SU-DHL-6 (cell line): Measurements from ENCODE around the gene FBXO46.

Experiments used
- H2AFZ ChIP-seq: fragments of 200-600 bp; sonication (generic); 2 replicates; pipeline ENCODE4 v1.6.1; 2014; ENCODE audit warnings: low read depth, mild to moderate bottlenecking, moderate library complexity, mixed read lengths, antibody characterized with exemption, low read length; ENCODE audit not compliant: severe bottlenecking
- H3F3A ChIP-seq: fragments of 200-600 bp; shearing (Covaris generic); 2 replicates; pipeline ENCODE4 v1.6.0; 2016; ENCODE audit warnings: antibody characterized with exemption, mild to moderate bottlenecking; ENCODE audit not compliant: insufficient read depth
- H3K27ac ChIP-seq: fragments of 200-600 bp; sonication (generic); 2 replicates; pipeline ENCODE4 v1.5.1; 2016; ENCODE audit warnings: low read depth, mild to moderate bottlenecking, low read length, moderate library complexity, mixed read lengths
- H3K27me3 ChIP-seq: fragments of 200-600 bp; sonication (generic), shearing (Covaris generic); 2 replicates; pipeline ENCODE4 v1.6.0; 2014; ENCODE audit warnings: mild to moderate bottlenecking, low read length
- H3K36me3 ChIP-seq: fragments of 200-600 bp; sonication (generic); 2 replicates; pipeline ENCODE4 v1.6.1; 2014; ENCODE audit warnings: mild to moderate bottlenecking, low read length, mixed read lengths
- H3K4me2 ChIP-seq: fragments of 300-600, 200-600 bp; shearing (Covaris generic), sonication (generic); 2 replicates; pipeline ENCODE4 v1.6.0; 2014; ENCODE audit warnings: low read length, low read depth, mild to moderate bottlenecking; ENCODE audit not compliant: poor library complexity, severe bottlenecking
- H3K4me3 ChIP-seq: fragments of 200-600 bp; sonication (generic); 2 replicates; pipeline ENCODE4 v1.5.1; 2014; ENCODE audit warnings: antibody characterized with exemption, low read length, mild to moderate bottlenecking, mixed read lengths; ENCODE audit not compliant: insufficient read depth, poor library complexity, severe bottlenecking
- H3K79me2 ChIP-seq: fragments of 200-600 bp; sonication (generic); 2 replicates; pipeline ENCODE4 v1.6.1; 2014; ENCODE audit warnings: mild to moderate bottlenecking, low read length, moderate library complexity; ENCODE audit not compliant: insufficient read depth
- H3K9ac ChIP-seq: fragments of 200-600 bp; sonication (generic); 2 replicates; pipeline ENCODE4 v1.7.0; 2014; ENCODE audit warnings: mild to moderate bottlenecking, low read length
- H3K9me2 ChIP-seq: fragments of 200-600 bp; sonication (generic); replicated peaks from 2 replicates; pipeline ENCODE4 v1.6.1; 2014; ENCODE audit warnings: low read length; ENCODE audit not compliant: insufficient read depth
- H3K9me3 ChIP-seq: fragments of 200-600 bp; sonication (generic); 2 replicates; pipeline ENCODE4 v1.6.1; 2014; ENCODE audit warnings: low read length, mixed read lengths; ENCODE audit not compliant: insufficient read depth
- H4K20me1 ChIP-seq: fragments of 200-600 bp; sonication (generic); 2 replicates; pipeline ENCODE4 v1.6.1; 2014; ENCODE audit warnings: low read depth, mild to moderate bottlenecking, antibody characterized with exemption, low read length, moderate library complexity, mixed read lengths
- CTCF ChIP-seq: fragments of 200-600 bp; sonication (generic); IDR thresholded peaks from one replicate; pipeline ENCODE4 v1.5.1; 2017; ENCODE audit warnings: antibody characterized with exemption, mild to moderate bottlenecking, low read length, moderate library complexity; ENCODE audit not compliant: insufficient read depth, poor library complexity, severe bottlenecking
- EZH2phosphoT487 ChIP-seq: fragments of 200-600 bp; sonication (generic), shearing (Covaris generic); conservative IDR thresholded peaks from 2 replicates; pipeline ENCODE4 v1.6.1; 2018; ENCODE audit warnings: mild to moderate bottlenecking, antibody characterized with exemption, low read length, moderate library complexity, mixed read lengths

The FBXO46 gene

GRCh38 chr19:45711851-45712698 lies 18.6 kb downstream of the FBXO46 start:
- no peak for TF ChIP-seq CTCF
- no peak for TF ChIP-seq EZH2phosphoT487
- no peaks in the 10 kb centered on the region for H4K20me1 ChIP-seq
- H2AFZ ChIP-seq = no peak overlapping the region
- H3K79me2 ChIP-seq = peaks cover 49% of the 10 kb centered on the region
- no peaks in the 10 kb centered on the region for H3K27me3 ChIP-seq
- no peaks in the 10 kb centered on the region for H3K36me3 ChIP-seq
- H3K9ac ChIP-seq = no peak overlapping the region
- H3K9me2 ChIP-seq = no peaks in the 10 kb centered on the region
- H3K9me3 ChIP-seq = no peaks in the 10 kb centered on the region
- no peak overlapping the region for H3K4me3 ChIP-seq
- peaks cover 29% of the 10 kb centered on the region for H3F3A ChIP-seq
- H3K4me2 ChIP-seq = no peak overlapping the region
- no peak overlapping the region for H3K27ac ChIP-seq

GRCh38 chr19:45710356-45711130 lies 20.2 kb downstream of the FBXO46 start:
- Histone ChIP-seq H2AFZ (no peak overlapping the region), H3K9me2 (no peaks in the 10 kb centered on the region), H3K9ac (no peak overlapping the region), H3F3A (peaks cover 41% of the 10 kb centered on the region), H3K36me3 (no peaks in the 10 kb centered on the region), H3K27me3 (no peaks in the 10 kb centered on the region), H3K4me2 (no peak overlapping the region), H3K27ac (no peak overlapping the region), H3K4me3 (no peak overlapping the region), H3K9me3 (no peaks in the 10 kb centered on the region), H3K79me2 (peaks cover 35% of the 10 kb centered on the region), H4K20me1 (no peaks in the 10 kb centered on the region)
- TF ChIP-seq EZH2phosphoT487 = no peak
- no peak for TF ChIP-seq CTCF

GRCh38 chr19:45705710-45706415 lies 24.8 kb downstream of the FBXO46 start:
- no peaks in the 10 kb centered on the region for H3K9me3 ChIP-seq
- H3K36me3 ChIP-seq = peaks cover 2% of the 10 kb centered on the region; the same call in 1 of the 2 replicates
- no peaks in the 10 kb centered on the region for H3K79me2 ChIP-seq
- H3K27me3 ChIP-seq = no peaks in the 10 kb centered on the region
- no peaks in the 10 kb centered on the region for H3K9me2 ChIP-seq
- no peak overlapping the region for H3K4me3 ChIP-seq
- peak overlapping the region; percentile 91 for H3K27ac ChIP-seq
- no peak overlapping the region for H3K4me2 ChIP-seq
- no peak overlapping the region for H3K9ac ChIP-seq
- no peak for TF ChIP-seq CTCF
- TF ChIP-seq EZH2phosphoT487 = no peak
- no peaks in the 10 kb centered on the region for H4K20me1 ChIP-seq
- peaks cover 50% of the 10 kb centered on the region for H3F3A ChIP-seq
- H2AFZ ChIP-seq = no peak overlapping the region
